HepG2 (cell line): ENCODE measurements around the gene WWC2. TPM values are rescaled to one million over a fixed set of nuclear protein-coding genes. Genes with fewer than 3 reads are reported as not detected.

Experiments
- ATAC-seq: fragments of 200-7000 bp; cut with Tn5 transposase; 3 replicates; pipeline ENCODE4 v1.9.1; 2020; ENCODE audit warnings: mild to moderate bottlenecking, moderate library complexity
- BruUV-seq: library from RNA; stranded (reverse); fragments of 400-500 nt; replicated peaks from 2 replicates; lab custom pipeline; 2021; lab: Mats Ljungman, UMichigan
- CTCF ChIA-PET: fragments of 300-600 bp; formaldehyde crosslinking; extraction: SDS; loops from one replicate; lab custom pipeline; 2021; ENCODE audit warnings: low total read pairs, inconsistent platforms, low intra/inter-chr PET ratio; lab: Yijun Ruan, JAX
- POLR2A ChIA-PET: fragments of 350-600 bp; sonication (Branson Sonifier 250); formaldehyde crosslinking; loops from one replicate; lab custom pipeline; 2020; ENCODE audit warnings: antibody characterized with exemption, inconsistent platforms; lab: Yijun Ruan, JAX
- DNase-seq: peaks from one replicate; pipeline ENCODE4 v3.0.0-alpha.2; 2015; ENCODE audit warnings: low spot score
- FAIRE-seq: peaks from 3 replicates; lab custom pipeline; 2011; peaks lifted over from hg19 to GRCh38; lab: Jason Lieb, UNC
- H2AFZ ChIP-seq: one replicate; pipeline ENCODE4 v1.6.1; 2011; ENCODE audit warnings: low read length, inconsistent platforms
- H3K27ac ChIP-seq: fragments of 300-600 bp; 3 replicates; pipeline ENCODE4 v1.8.0; 2011; ENCODE audit warnings: mixed run types, mild to moderate bottlenecking, mixed read lengths, low read length, inconsistent platforms; ENCODE audit not compliant: insufficient read depth; ENCODE audit errors: extremely low read length
- H3K27me3 ChIP-seq, 2 experiments: fragments of 200-600 bp in 1 of 2; 2 replicates in 1 of 2; 3 replicates in 1 of 2; pipeline versions ENCODE4 v1.6.0 to v1.8.0; 2011; ENCODE audit warnings: low read length in 2 of 2, mild to moderate bottlenecking in 2 of 2, moderate library complexity in 2 of 2, inconsistent platforms in 1 of 2; ENCODE audit not compliant: insufficient read depth in 2 of 2, control insufficient read depth in 1 of 2
- H3K36me3 ChIP-seq, 2 experiments: fragments of 200-600 bp in 1 of 2; replicated peaks in 1 of 2; 2 replicates in 1 of 2; 3 replicates in 1 of 2; pipeline versions ENCODE4 v1.5.1 to v1.8.0; 2011; ENCODE audit warnings: low read length in 2 of 2, inconsistent platforms in 1 of 2; ENCODE audit not compliant: insufficient read depth in 2 of 2, control insufficient read depth in 1 of 2
- H3K4me1 ChIP-seq: 2 replicates; pipeline ENCODE4 v1.5.1; 2012; ENCODE audit warnings: low read length, inconsistent platforms; ENCODE audit not compliant: insufficient read depth
- H3K4me2 ChIP-seq: 2 replicates; pipeline ENCODE4 v1.6.0; 2011; ENCODE audit warnings: low read depth, low read length, inconsistent platforms
- H3K4me3 ChIP-seq, 3 experiments: fragments of 200-600 bp in 1 of 3; sonication (generic), shearing (Covaris generic) in 1 of 3; replicated peaks in 1 of 3; 2 replicates each; pipeline ENCODE4 v1.5.1; 2011 to 2016; ENCODE audit warnings: low read length in 3 of 3, inconsistent platforms in 2 of 3, low read depth in 2 of 3, mild to moderate bottlenecking in 2 of 3, control low read depth in 1 of 3, mixed read lengths in 1 of 3; ENCODE audit not compliant: insufficient read depth in 1 of 3
- H3K79me2 ChIP-seq: one replicate; pipeline ENCODE4 v1.6.1; 2011; ENCODE audit warnings: low read length, inconsistent platforms; ENCODE audit not compliant: insufficient read depth
- H3K9ac ChIP-seq: 2 replicates; pipeline ENCODE4 v1.6.0; 2011; ENCODE audit warnings: mild to moderate bottlenecking, low read depth, low read length, inconsistent platforms; ENCODE audit not compliant: insufficient read depth
- H3K9me3 ChIP-seq: 2 replicates; pipeline ENCODE4 v1.5.1; 2012; ENCODE audit warnings: mild to moderate bottlenecking, low read length
- H4K20me1 ChIP-seq: 2 replicates; pipeline ENCODE4 v1.6.0; 2011; ENCODE audit warnings: inconsistent platforms, mild to moderate bottlenecking, low read length, moderate library complexity; ENCODE audit not compliant: insufficient read depth
- MATR3 ChIP-seq: sonication (generic); formaldehyde crosslinking; IDR thresholded peaks from 2 replicates; pipeline ENCODE4 v1.4.0; 2020; ENCODE audit warnings: missing genetic modification reagents
- RBAK ChIP-seq: sonication (generic); formaldehyde crosslinking; IDR thresholded peaks from 2 replicates; pipeline ENCODE4 v1.5.1; 2020; ENCODE audit warnings: mild to moderate bottlenecking, missing genetic modification reagents
- RXRA ChIP-seq: sonication (generic); formaldehyde crosslinking; IDR thresholded peaks from 2 replicates; pipeline ENCODE4 v1.5.1; 2020; ENCODE audit warnings: missing genetic modification reagents
- SATB2 ChIP-seq: sonication (generic); formaldehyde crosslinking; IDR thresholded peaks from 2 replicates; pipeline ENCODE4 v1.5.0; 2020; ENCODE audit warnings: missing genetic modification reagents
- SNAPC2 ChIP-seq: sonication (generic); formaldehyde crosslinking; IDR thresholded peaks from 2 replicates; pipeline ENCODE4 v1.8.1; 2022; ENCODE audit warnings: mild to moderate bottlenecking, missing genetic modification reagents
- SOX6 ChIP-seq, 2 experiments: fragments of 450-650 bp in 1 of 2; sonication (generic) in 1 of 2; formaldehyde crosslinking in 1 of 2; IDR thresholded peaks; 2 replicates each; pipeline versions ENCODE4 v1.4.0 to v1.6.1; 2017 to 2020; ENCODE audit warnings: antibody characterized with exemption in 1 of 2, mild to moderate bottlenecking in 1 of 2, missing genetic modification reagents in 1 of 2
- SPEN ChIP-seq: sonication (generic); formaldehyde crosslinking; IDR thresholded peaks from 2 replicates; pipeline ENCODE4 v1.5.1; 2020; ENCODE audit warnings: low read depth, mild to moderate bottlenecking, missing genetic modification reagents
- ZNF577 ChIP-seq: sonication (generic); formaldehyde crosslinking; IDR thresholded peaks from 2 replicates; pipeline ENCODE4 v1.4.0; 2020; ENCODE audit warnings: mild to moderate bottlenecking, low read depth, missing genetic modification reagents, borderline replicate concordance
- ZNF83 ChIP-seq: sonication (generic); formaldehyde crosslinking; IDR thresholded peaks from 2 replicates; pipeline ENCODE4 v1.4.0; 2020; ENCODE audit warnings: missing genetic modification reagents, mild to moderate bottlenecking, borderline replicate concordance
- ZSCAN21 ChIP-seq: sonication (generic); formaldehyde crosslinking; IDR thresholded peaks from 2 replicates; pipeline ENCODE4 v1.8.0; 2022; ENCODE audit warnings: mild to moderate bottlenecking, missing genetic modification reagents, moderate library complexity, borderline replicate concordance
- WGBS: methylation state at CpG from one replicate; pipeline ENCODE4 v1.1.6; 2017; ENCODE audit warnings: low lambda C conversion rate; 5-methylcytosine and 5-hydroxymethylcytosine counted together
- in situ Hi-C: cut with HindIII; loops from 2 replicates; pipeline ENCODE4 v1.10.0; 2017; ENCODE audit warnings: low pct_unique_long_range_greater_than_20kb; ENCODE audit not compliant: extremely low pct_ligation_motif_present
- intact Hi-C: fragments of 100-400 bp; cut with micrococcal nuclease; formaldehyde crosslinking; loops from one replicate; pipeline ENCODE4 v1.10.0; 2022; ENCODE audit not compliant: unreplicated experiment
- polyA plus RNA-seq, 8 experiments: library from polyadenylated mRNA; depleted of rRNA in 3 of 8; stranded (reverse) in 7 of 8; unstranded in 1 of 8; fragments of >200 nt; fragmentation: Illumina TruSeq in 4 of 8; extraction: Trizol in 4 of 8; gene quantifications; 2 replicates each; pipeline versions ENCODE4 v1.2.1 to v1.2.3, GENCODE V29; 2011 to 2016; ENCODE audit warnings: low read depth in 4 of 8, missing spikeins in 1 of 8, mixed read lengths in 1 of 8; ENCODE audit not compliant: insufficient read depth in 1 of 8
- total RNA-seq, 5 experiments: library from RNA; depleted of rRNA; stranded (reverse); fragments of >200 nt; fragmentation: Illumina TruSeq; extraction: Trizol; gene quantifications; 2 replicates each; pipeline ENCODE4 v1.2.3, GENCODE V29; 2016; ENCODE audit warnings: low read depth in 1 of 5
- TF ChIP-seq, protein P1 (sequence below): sonication (generic); formaldehyde crosslinking; IDR thresholded peaks from 2 replicates; pipeline ENCODE4 v1.4.0; 2020; ENCODE audit warnings: mild to moderate bottlenecking, missing genetic modification reagents, borderline replicate concordance
- TF ChIP-seq, protein P2 (sequence below), 2 experiments: fragments of 450-650 bp in 1 of 2; sonication (generic) in 1 of 2; formaldehyde crosslinking; IDR thresholded peaks; 2 replicates each; pipeline versions ENCODE4 v1.5.0 to v1.8.0; 2020 to 2022; ENCODE audit warnings: mild to moderate bottlenecking in 1 of 2, missing genetic modification reagents in 1 of 2
- TF ChIP-seq, protein P3 (sequence below): sonication (generic); formaldehyde crosslinking; conservative IDR thresholded peaks from 2 replicates; pipeline ENCODE4 v1.4.0; 2020; ENCODE audit warnings: missing genetic modification reagents

Gene WWC2
- total and polyA plus RNA-seq, 2 of the 13 experiments (the other 11 are each of a cell fraction or from before 2014, with no cell fraction given), result 40.0 to 50.1 TPM

DNA sequence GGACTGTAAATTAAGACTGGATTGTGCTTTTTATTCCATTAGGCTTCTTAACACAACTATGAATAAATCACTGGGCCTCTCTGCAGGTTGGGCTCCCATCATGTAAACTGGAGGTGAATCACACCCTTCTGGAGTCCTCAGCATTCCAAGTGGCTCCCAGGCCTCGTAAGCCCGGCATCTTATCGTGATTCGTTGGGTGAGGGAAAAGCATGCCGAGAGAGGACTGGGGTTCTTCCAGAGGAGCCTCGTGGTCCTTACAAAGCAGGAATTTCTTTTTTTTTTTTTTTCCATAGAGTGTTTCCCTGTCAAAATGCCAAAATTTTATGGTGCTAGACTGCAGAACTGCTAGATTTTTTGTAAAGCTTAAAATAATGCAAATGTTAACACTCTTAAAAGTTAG, 201.0 kb downstream of the WWC2 start:
- H3K27ac ChIP-seq, result no peak overlapping the region
- no peaks in the 10 kb centered on the region for H4K20me1 ChIP-seq
- ChIA-PET CTCF (no interaction called here), POLR2A (no interaction called here)
- FAIRE-seq, result no peak
- H3K27me3 ChIP-seq, result no peaks in the 10 kb centered on the region
- ATAC-seq, result no peak
- DNase-seq, result no peak
- intact Hi-C loops (no loop called here), in situ Hi-C loops (no loop called here)
- peaks cover 6 to 43% of the 10 kb centered on the region in 2 experiments; a peak in 4 of 5 replicates for H3K36me3 ChIP-seq
- TF ChIP-seq, protein P1, sequence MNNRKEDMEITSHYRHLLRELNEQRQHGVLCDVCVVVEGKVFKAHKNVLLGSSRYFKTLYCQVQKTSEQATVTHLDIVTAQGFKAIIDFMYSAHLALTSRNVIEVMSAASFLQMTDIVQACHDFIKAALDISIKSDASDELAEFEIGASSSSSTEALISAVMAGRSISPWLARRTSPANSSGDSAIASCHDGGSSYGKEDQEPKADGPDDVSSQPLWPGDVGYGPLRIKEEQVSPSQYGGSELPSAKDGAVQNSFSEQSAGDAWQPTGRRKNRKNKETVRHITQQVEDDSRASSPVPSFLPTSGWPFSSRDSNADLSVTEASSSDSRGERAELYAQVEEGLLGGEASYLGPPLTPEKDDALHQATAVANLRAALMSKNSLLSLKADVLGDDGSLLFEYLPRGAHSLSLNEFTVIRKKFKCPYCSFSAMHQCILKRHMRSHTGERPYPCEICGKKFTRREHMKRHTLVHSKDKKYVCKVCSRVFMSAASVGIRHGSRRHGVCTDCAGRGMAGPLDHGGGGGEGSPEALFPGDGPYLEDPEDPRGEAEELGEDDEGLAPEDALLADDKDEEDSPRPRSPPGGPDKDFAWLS (CRISPR knock-in tag), result no peak
- TF ChIP-seq, protein P2, sequence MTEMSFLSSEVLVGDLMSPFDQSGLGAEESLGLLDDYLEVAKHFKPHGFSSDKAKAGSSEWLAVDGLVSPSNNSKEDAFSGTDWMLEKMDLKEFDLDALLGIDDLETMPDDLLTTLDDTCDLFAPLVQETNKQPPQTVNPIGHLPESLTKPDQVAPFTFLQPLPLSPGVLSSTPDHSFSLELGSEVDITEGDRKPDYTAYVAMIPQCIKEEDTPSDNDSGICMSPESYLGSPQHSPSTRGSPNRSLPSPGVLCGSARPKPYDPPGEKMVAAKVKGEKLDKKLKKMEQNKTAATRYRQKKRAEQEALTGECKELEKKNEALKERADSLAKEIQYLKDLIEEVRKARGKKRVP (CRISPR knock-in tag; IDR thresholded peaks at IDR 0.05), result no peak
- no peak for TF ChIP-seq MATR3 (CRISPR knock-in tag)
- TF ChIP-seq ZSCAN21 (CRISPR knock-in tag), result no peak
- 93% methylated on average over 6 of the region's 6 CpGs for WGBS
- no peak overlapping the region for H3K4me3 ChIP-seq
- H3K4me2 ChIP-seq, result no peak overlapping the region
- BruUV-seq, result no TSS peak
- H3K79me2 ChIP-seq, result no peaks in the 10 kb centered on the region
- H3K9me3 ChIP-seq, result no peaks in the 10 kb centered on the region
- H3K4me1 ChIP-seq, result no peaks in the 10 kb centered on the region
- H2AFZ ChIP-seq, result no peak overlapping the region
- H3K9ac ChIP-seq, result no peak overlapping the region

DNA sequence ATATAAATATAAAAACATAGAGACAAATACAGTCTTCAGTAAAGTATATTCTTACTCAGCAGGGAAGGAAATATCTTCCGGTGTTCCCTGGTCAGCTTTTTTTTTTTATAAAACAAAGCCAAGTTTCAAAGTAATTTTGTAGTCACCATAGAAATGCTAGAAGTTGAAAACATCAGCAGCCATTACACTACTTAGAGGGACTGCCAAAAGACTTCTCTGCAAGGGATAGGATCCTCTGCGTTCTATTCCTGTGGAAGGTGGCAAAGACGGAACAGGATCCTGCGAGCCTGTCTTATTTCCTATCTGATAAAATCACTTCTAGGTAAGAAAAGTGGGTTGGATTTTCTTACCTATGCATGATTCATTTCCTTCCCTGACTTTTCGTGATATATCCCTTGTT, 201.6 kb downstream of the WWC2 start:
- Histone ChIP-seq H3K36me3 (peaks cover 6 to 41% of the 10 kb centered on the region in 2 experiments; a peak in 4 of 5 replicates), H3K27me3 (no peaks in the 10 kb centered on the region), H4K20me1 (no peaks in the 10 kb centered on the region), H3K27ac (no peak overlapping the region), H3K4me3 (no peak overlapping the region), H3K79me2 (no peaks in the 10 kb centered on the region), H2AFZ (no peak overlapping the region), H3K4me1 (no peaks in the 10 kb centered on the region), H3K9me3 (no peaks in the 10 kb centered on the region), H3K9ac (no peak overlapping the region), H3K4me2 (no peak overlapping the region)
- 97% methylated on average over 5 of the region's 5 CpGs for WGBS
- in situ Hi-C loops (no loop called here), intact Hi-C loops (no loop called here)
- FAIRE-seq (no peak), ATAC-seq (no peak), DNase-seq (no peak)
- no TSS peak for BruUV-seq
- CTCF ChIA-PET, result no interaction called here
- POLR2A ChIA-PET, result no interaction called here
- no peak for TF ChIP-seq RBAK
- TF ChIP-seq RXRA (CRISPR knock-in tag), result no peak
- no peak for TF ChIP-seq ZNF577 (CRISPR knock-in tag)
- TF ChIP-seq ZNF83, result no peak
- TF ChIP-seq, protein P3, sequence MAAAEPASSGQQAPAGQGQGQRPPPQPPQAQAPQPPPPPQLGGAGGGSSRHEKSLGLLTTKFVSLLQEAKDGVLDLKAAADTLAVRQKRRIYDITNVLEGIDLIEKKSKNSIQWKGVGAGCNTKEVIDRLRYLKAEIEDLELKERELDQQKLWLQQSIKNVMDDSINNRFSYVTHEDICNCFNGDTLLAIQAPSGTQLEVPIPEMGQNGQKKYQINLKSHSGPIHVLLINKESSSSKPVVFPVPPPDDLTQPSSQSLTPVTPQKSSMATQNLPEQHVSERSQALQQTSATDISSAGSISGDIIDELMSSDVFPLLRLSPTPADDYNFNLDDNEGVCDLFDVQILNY (CRISPR knock-in tag), result no peak
- no peak for TF ChIP-seq SPEN (CRISPR knock-in tag)
- TF ChIP-seq SOX6 (IDR thresholded peaks at IDR 0.05), result no peak
- TF ChIP-seq SOX6 (CRISPR knock-in tag; IDR thresholded peaks at IDR 0.05), result no peak
- TF ChIP-seq SATB2 (CRISPR knock-in tag), result no peak
- no peak for TF ChIP-seq SNAPC2 (CRISPR knock-in tag)
